ENCODE results near the gene KRT17. TPM values are rescaled to one million over a fixed set of nuclear protein-coding genes. Genes with fewer than 3 reads are reported as not detected.

KRT17 gene
- 1 to 10 TPM; 4.4 to 5.9 TPM for total RNA-seq

- DNase-seq: peak in 3 of 4 donors; percentile 17 to 43 (median 33)
- H3K4me3 ChIP-seq: no peak within 1 kb of the TSS
- H3K9me3 ChIP-seq: no peaks in the 10 kb centered on the region
- H3K27me3 ChIP-seq: no peaks in the 10 kb centered on the region
- no peaks in the 10 kb centered on the region for H3K36me3 ChIP-seq (replicated peaks in 1 of 2; ENCODE audit: insufficient read depth in 1 of 2, low read depth in 2 of 2)
- TF ChIP-seq POLR2A (IDR thresholded peaks at IDR 0.05): no peak
- TF ChIP-seq, protein P1, sequence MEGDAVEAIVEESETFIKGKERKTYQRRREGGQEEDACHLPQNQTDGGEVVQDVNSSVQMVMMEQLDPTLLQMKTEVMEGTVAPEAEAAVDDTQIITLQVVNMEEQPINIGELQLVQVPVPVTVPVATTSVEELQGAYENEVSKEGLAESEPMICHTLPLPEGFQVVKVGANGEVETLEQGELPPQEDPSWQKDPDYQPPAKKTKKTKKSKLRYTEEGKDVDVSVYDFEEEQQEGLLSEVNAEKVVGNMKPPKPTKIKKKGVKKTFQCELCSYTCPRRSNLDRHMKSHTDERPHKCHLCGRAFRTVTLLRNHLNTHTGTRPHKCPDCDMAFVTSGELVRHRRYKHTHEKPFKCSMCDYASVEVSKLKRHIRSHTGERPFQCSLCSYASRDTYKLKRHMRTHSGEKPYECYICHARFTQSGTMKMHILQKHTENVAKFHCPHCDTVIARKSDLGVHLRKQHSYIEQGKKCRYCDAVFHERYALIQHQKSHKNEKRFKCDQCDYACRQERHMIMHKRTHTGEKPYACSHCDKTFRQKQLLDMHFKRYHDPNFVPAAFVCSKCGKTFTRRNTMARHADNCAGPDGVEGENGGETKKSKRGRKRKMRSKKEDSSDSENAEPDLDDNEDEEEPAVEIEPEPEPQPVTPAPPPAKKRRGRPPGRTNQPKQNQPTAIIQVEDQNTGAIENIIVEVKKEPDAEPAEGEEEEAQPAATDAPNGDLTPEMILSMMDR (IDR thresholded peaks at IDR 0.05): no peak
- H3K4me1 ChIP-seq: no peaks in the 10 kb centered on the region
- peak; percentile 47 for ATAC-seq
- WGBS, 2 donors: 36 to 45% methylated on average over 19 to 33 of the region's 33 CpGs
- no peak within 1 kb of the TSS for H3K27ac ChIP-seq
- intact Hi-C loops (cut with DNase I): no loop called here
Observed at GRCh38 chr17:41624208-41625101, at the start of gene KRT17. TSS of gene KRT17 (minus strand) at chr17:41624575. CDS start at chr17:41624509, 66 bp downstream.

- no peak for TF ChIP-seq POLR2A (IDR thresholded peaks at IDR 0.05)
- TF ChIP-seq, protein P1 (IDR thresholded peaks at IDR 0.05): no peak
- WGBS, 2 donors: 79 to 83% methylated on average over 5 to 7 of the region's 7 CpGs
Observed at GRCh38 chr17:41672153-41672552, 47.8 kb upstream of the KRT17 start.

GRCh38 chr17:41667280-41668041 lies 43.1 kb upstream of the KRT17 start:
- Histone ChIP-seq H3K27ac (peak overlapping the region; percentile 78 to 90 (median 82)), H3K4me1 (peaks cover 21% of the 10 kb centered on the region), H3K36me3 (replicated peaks in 1 of 2; ENCODE audit: insufficient read depth in 1 of 2, low read depth in 2 of 2) (no peaks in the 10 kb centered on the region), H3K27me3 (no peaks in the 10 kb centered on the region), H3K9me3 (no peaks in the 10 kb centered on the region), H3K4me3 (no peak overlapping the region)
- TF ChIP-seq, protein P1 (IDR thresholded peaks at IDR 0.05): no peak
- intact Hi-C loops (cut with DNase I): no loop called here
- DNase-seq (no peak), ATAC-seq (no peak)
- WGBS, 2 donors: 39 to 67% methylated on average over 15 to 23 of the region's 23 CpGs

More at GRCh38 chr17:41672153-41672552, 47.8 kb upstream of the KRT17 start:
- intact Hi-C loops (cut with DNase I): no loop called here
- Histone ChIP-seq H3K27me3 (no peaks in the 10 kb centered on the region), H3K36me3 (replicated peaks in 1 of 2; ENCODE audit: insufficient read depth in 1 of 2, low read depth in 2 of 2) (no peaks in the 10 kb centered on the region), H3K4me1 (peaks cover 24% of the 10 kb centered on the region), H3K9me3 (no peaks in the 10 kb centered on the region), H3K4me3 (no peak overlapping the region), H3K27ac (no peak overlapping the region)
- DNase-seq: no peak
- no peak for ATAC-seq

GRCh38 chr17:41666708-41667279 lies 42.4 kb upstream of the KRT17 start:
- Histone ChIP-seq H3K36me3 (replicated peaks in 1 of 2; ENCODE audit: insufficient read depth in 1 of 2, low read depth in 2 of 2) (no peaks in the 10 kb centered on the region), H3K4me1 (peaks cover 21% of the 10 kb centered on the region), H3K27ac (peak overlapping the region; percentile 78 to 90 (median 82)), H3K27me3 (no peaks in the 10 kb centered on the region), H3K9me3 (no peaks in the 10 kb centered on the region), H3K4me3 (no peak overlapping the region)
- peak; percentile 79 for ATAC-seq
- peak; percentile 88 to 91 (median 89) for DNase-seq
- peak in 2 of 3 donors; percentile 20 to 30 for TF ChIP-seq POLR2A (IDR thresholded peaks at IDR 0.05)
- TF ChIP-seq, protein P1 (IDR thresholded peaks at IDR 0.05): peak; percentile 90 to 97 (median 96)
- intact Hi-C loops (cut with DNase I): no loop called here
- 1 to 3% methylated on average over 7 to 23 of the region's 23 CpGs for WGBS, 2 donors
